ENCODE results near the gene KHDC4.
A peak's percentile ranks its signal among the peaks of the same experiment; 100 is the strongest.

KHDC4 gene

DNA sequence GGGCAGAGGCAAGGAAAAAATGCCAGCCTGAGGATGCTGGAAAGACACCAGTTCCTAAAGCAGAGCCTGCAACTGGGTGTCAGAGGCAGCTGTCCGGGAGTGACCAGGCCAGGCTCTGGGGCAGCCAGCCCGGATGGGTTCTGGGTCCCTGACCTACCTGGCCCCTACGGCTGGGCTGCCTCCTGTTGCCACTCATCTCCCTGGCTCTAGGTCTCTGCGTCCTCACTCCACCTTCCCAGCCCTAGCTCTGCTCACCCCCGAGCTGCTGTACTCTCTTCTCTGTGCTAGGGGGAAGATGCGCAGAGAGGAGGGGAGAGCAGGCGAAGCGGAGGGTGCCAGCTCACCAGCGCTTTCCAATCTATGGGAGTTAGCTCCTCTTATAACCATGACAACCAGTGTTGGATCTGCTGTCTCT lies 35.2 kb upstream of the KHDC4 start:
- DNase-seq: peak in 6 of 14 donors; percentile 16 to 68 (median 55)

DNA sequence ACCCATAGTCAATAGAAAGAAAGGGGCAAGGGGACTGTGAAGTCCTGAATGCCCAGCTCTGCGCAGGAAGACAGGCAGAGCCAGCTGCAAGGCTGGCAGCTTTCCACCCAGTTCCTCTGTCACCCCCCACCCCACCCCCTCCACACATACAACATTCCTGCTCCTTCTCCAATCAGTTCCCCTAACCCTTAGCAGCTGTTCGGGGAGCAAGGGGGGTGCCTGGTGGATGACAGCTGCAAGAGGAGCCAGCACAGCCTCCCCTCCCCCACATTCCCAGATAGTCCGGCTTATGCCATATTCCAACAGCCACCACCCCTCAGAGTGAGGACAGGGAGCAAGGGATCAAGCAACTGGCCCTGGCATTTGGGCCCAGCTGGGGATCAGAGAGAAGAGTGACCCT lies 34.5 kb upstream of the KHDC4 start:
- peak in 13 of 14 donors; percentile 19 to 85 (median 67) for DNase-seq

DNA sequence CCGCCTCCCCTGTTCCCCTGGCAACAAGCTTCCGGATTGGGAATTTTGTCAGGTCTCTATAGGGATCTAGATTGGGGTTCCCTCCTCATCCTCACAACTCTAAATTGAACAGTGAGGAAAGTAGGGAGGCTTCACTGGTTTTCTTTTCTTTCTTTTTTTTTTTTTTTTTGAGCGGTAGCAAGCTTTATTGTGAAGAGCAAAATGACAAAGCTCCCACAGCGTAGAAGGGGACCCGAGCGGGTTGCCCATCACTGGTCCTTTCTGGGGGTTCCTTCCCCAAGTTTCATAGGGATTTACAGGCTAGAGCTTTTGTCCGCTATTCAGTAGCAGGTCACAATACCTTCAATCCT lies 33.8 kb upstream of the KHDC4 start:
- no peak for DNase-seq

DNA sequence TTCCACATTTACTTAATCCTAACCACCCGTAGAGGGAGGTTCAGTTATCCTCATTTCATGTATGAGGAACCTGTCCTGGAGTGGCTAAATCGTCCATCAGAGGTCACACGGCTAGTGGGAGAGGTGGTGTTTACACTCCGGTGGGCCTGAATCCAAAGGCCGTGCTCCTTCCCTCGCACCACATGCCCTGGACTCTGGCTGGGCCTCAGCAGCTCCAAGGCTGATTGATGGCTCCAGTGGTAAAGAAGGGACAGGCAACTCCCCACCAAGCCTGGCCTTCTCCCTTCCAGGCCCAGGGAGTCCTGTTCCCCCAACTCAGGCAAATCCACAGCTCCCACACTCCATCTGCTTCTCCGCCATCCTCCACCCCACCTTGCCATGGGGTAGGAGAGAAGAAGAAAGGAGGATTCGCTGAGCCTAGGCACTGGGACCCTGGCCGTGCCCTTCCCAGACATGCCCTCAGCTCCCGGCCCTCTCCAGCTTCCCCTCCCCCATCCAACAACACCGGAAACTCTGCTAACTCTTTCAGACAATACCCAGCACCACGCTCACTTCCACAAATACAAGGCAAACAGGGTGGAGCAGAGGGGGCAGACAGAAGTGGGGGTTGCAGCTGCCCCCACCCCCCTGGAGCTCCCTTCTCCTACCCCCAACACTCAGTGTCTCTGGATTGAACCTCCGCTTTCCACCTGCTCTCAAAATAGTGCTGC lies 33.3 kb upstream of the KHDC4 start:
- peak in 6 of 14 donors; percentile 22 to 47 (median 42) for DNase-seq

DNA sequence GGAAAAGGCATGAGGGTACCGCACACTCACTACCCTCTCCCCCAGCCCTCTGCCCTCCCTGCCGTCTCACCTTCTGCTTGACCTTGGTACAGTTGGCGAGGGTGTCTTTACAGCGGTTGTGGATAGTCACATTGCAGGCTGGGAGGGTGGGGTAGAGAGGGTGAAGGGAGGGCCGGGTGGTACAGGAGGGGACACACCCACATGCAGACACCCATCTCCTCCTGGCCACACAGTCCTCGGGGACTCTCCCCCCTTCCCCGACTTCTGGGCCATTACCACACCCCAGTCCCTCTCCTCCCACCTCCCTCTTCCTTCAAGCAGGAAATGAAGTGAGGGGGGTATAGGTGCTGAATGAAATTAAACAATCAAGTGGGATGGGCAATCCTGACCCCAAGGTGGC lies 32.5 kb upstream of the KHDC4 start:
- no peak for DNase-seq

DNA sequence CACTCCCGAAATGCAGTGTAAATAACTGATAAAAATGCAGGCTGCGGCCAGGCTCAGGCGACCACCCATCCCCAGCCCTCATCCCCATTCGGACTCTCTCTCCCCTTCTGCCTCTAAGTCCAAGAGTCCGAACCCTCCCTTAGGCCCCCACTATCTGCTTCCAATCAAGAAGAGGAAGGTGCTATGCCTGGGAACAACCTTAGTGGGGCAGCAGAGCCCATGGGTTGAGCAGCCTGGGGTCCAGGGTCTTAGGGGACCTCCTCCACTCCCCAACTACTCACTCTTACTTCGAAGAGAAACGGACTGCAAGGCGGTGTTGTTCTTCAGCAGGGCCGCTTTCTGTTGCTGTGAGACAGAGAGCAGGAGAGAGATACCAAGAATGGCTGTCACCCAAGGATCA lies 31.9 kb upstream of the KHDC4 start:
- no peak for DNase-seq

DNA sequence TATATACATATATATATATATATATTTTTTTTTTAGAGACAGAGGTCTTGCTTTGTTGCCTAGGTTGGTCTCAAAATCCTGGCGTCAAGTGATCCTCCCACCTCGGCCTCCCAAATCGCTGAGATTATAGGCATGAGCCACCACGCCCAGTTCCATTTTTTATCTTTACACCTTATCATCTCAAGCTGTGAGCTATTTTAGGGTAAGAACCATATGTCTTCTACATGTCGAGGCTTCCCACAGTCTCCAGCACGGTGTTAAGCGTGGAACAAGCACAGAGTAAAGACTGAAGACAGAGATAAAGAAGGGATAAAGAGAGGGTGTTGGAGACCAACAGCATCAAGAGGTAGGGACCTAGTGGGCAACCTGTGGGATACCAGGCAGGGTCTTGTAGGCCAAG lies 30.0 kb upstream of the KHDC4 start:
- DNase-seq: no peak

DNA sequence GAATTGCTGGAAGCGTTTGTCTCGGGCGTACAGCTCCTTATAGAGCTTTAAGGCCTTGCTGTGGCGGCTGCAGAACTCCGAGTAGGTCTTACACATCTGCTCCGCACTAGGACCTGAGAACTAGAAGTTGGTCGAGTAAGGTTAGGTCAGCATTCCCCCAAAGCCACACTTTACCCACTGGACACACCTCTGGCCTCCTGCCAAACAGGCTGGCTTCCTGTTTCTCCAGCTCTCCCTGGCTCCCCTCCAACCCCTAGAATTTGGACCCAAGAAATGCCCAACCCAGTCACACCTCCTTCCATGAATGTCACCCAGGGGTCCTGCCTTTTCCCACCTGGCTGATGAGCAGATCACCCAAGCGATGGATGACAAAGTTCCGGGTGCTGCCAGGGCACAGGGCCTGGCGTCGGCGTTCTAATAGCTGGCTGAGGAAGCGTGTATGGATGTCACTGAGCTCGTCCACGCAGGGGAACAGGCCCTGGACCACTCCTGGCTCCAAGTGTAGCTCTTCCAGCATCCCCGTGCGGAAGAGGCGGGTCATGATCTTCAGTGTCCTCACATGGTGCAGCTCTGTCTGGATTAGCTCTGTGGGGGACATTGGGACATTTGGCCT lies 28.5 kb upstream of the KHDC4 start:
- no peak for DNase-seq

DNA sequence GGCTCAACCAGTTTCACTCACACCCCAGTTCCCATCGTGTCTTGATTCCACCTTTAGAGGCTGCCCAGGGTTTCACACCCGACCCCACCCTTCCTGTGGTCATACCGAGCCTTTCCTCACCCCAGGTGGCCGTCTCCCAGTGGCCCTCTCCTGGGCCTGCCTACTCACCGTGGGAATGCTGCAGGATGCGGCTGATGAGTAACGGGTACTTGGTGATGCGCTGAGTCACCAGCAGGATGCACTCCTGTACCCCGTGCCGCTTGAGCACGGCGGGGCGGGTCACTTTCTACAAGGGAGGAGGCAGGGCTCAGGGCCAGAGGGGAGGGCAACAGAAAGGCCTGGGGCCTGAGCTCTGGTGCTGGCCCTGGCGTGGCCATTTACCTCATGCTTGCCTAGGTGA lies 27.7 kb upstream of the KHDC4 start:
- peak in 4 of 14 donors; percentile 16 to 72 (median 48) for DNase-seq

DNA sequence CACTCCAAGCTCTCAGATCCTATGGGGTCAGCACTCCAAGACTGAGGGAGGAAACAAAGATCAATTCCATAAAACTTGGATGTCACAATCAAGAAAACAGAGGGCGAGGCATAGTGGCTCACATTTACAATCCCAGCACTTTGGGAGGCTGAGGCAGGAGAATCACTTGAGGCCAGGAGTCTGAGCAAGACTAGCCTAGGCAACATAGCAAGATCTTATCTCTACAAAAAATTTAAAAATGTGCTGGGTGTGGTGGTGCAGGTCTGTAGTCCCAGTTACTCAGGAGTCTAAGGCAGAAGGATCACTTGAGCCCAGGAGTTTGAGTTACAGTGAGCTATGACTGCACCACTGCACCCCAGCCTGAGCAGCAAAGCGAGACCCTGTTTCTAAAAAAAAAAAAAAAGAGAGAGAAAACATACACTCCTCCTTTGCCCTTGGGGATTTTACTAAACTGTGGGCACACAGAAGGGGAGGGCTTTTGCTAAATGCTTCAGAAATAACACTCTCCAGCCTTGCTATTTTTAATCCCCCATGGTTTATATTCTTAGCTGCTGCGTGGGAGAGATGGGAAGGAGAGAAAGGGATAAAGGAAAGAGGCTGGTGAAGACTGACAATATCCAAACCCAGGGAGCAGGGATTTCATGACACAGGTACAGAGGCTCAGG lies 26.0 kb upstream of the KHDC4 start:
- DNase-seq: no peak

DNA sequence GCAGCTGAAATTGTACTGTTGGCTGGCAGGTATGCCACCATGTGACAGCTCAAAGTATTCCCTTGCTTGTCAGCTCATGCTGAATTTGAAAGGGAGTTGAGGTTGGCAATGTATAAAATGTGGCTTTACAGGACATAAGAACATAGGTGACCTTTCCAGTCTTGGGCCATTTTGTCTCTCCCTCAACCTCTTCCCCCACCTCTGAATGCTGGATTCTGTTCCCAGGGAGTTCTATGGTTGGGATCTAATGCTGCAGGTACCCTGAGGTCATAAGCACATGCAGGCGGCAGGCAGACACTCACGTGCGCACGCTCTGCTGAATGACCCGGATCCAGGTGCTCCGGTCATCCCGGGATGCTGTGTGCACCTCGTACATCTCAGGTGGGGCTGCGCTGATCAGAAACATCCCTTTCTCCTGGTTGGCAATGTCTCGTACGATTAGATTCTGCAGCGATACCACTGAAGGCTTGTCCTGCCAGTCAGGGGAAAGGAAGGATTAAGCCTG lies 23.2 kb upstream of the KHDC4 start:
- no peak for DNase-seq

DNA sequence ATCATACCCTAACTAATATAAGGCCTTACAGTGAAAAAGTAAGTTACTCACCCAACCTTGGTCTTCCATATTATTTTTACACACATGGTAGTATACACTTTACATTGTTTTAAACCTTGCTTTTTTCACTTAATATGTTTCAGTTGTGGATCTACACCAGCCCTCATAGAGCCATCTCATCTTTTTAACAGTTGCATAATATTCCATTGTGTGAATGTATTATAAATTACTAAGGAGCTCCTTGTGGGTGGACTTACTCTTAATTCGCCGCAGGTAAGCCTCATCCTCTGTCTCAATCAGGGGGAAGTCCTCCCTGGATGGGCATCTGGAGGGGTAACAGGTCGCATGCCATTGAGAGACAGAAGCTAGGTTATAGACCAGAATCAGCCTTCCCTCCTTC lies 20.4 kb upstream of the KHDC4 start:
- DNase-seq: no peak

DNA sequence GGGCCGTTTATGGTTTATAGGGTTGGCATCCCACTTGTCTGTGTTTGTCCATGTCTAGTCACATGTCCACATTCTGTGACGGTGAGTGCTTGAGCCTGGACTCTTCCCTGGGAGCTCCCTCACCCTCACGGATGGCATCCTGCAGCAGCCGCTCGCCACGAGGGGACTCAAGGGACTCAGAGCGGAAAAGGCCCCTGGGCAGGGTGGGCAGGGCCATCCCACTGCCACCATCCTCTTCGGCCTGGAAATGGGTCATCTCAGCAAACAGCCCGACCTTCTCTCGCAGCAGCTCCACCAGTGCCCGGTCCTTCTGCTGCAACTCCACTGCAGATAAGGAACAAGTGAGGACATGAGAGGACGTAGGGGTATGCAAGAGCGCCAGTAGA lies 18.3 kb upstream of the KHDC4 start:
- no peak for DNase-seq

DNA sequence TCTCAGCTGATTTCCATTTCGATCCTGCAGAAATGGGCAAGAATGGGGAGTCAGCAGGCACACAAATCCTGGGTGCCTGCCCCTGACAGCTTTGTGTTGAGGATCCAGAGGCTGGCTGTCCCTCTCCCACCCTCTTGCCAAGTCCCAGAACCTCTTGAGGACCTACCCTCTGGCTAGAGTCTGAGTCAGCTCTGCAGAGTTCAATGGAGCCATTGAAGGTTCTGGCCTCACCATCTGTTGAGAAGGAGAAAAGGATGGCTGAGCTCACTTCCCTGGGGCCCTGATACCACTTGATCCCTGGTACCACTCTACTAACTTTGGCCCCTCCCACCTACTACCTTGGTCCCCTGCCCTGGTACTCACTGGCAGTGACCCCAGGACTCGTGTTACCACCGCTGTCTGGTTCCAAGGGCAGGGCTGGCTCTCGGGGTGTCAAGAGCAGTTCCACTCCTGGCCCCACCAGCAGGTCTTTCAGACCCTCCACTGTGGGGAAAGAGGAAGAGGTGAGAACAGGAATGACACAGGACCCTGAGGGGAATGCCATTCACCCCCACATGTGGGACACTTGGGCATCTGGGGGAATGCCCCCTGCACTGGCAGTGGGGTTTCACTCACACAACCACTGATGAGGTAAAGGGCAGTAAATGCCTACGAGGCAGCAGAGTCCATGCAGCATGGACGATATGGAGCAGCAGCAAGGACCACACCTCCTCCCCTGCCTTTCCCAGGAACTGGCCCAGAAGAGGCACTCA lies 17.7 kb upstream of the KHDC4 start:
- DNase-seq: no peak

DNA sequence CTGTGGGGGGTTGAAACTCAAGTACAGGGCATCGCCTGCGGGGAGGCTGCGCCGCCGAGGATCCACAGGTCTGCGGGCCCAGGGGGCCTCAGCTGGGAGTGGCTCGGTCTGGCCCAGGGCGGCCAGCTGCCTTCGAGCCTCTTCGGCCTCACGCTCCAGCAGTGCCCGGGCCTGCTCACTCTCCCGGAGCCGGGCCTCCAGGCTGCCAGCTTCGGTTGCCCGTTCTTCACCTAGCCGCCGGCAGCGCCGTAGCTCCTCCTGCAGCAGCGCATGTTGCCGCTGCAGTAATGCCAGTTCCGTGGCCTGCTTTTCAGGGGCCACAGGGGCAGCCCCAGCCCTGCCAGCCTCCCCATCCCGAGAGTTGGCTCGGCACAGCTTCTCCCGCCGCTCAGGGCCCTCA lies 16.6 kb upstream of the KHDC4 start:
- DNase-seq: no peak

DNA sequence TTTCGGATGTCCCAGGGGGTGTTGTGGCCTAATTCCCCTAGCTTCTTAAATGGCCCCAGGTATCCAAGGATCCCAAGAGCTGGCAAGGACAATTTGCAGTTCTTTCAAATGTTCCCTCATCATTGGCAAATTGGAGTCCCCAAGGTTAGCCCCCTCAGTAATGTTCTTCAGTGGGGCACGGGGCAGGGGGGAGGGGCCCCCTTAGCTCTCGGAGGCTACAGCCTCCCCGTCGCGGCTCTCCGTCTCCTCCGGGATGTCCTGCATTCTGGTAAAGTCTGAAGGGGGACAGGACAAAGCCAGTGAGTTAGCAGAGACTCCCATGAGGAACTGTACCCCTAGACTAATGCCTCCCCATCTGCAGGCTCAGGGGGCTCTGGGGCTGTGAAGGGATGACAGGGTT lies 13.5 kb upstream of the KHDC4 start:
- no peak for DNase-seq

DNA sequence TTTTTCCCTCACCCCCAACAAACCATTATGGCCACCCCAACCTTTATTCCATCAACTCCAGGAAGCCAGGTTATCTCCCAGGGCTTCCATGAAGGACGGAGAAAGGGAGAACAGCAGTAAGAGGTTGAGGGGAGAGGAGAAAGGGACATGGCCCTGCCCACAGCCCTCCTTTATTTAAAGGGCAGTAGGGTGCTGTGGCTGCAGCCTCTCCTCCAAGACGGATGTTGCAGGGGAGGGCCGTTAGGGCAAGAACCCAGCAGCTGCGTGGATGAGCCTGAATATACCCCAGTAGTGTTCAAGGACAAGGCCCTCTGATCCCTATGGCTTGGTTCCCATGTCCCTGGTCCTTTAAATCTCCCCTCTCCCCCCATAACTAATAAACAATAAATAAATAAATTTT lies 13.1 kb upstream of the KHDC4 start:
- no peak for DNase-seq

DNA sequence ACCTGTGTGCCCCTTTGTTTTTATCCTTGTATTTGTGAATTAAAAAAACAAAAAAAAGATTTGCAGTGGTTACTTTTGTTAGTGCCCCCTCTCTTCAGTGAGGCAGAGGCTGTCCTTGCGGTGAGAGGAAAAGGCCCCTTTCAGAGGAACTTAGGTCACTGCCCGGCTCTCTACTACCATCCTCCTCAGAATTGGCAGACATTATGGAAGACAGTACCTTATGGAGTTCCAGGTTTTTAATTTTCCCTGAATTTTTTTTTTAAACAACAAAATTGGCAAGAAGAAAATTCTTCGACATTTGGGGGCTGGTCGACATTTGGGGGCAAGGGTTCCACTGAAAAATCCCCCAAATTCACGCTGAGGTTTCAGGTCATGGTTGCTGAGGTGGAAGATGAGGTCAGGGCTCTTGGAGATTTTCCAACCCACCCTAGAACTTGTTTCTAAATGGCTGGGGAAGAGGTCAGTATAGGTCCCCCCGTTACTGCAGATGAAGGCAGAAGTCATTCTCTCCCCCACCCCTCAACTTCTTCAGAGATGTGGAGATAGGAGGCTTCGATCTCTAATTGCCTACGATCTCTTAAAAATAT lies 12.5 kb upstream of the KHDC4 start:
- no peak for DNase-seq

DNA sequence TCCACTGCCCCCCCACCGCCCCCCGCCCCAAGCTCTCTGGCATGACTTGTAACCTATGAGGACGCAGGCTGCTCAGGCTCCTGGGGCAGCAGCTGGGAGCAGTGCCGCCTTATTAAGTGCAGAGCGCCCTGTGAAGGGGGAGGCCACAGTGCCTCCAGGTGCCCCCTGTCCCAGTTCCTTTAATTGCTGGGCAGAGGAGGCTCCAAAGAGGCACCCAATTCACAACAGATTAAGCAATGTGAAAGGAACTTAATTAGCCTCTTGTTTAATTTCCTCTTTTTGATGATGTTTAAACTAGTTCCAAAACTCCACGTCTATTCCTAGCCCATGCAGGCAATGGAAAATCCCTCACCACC lies 10.2 kb upstream of the KHDC4 start:
- DNase-seq: no peak

DNA sequence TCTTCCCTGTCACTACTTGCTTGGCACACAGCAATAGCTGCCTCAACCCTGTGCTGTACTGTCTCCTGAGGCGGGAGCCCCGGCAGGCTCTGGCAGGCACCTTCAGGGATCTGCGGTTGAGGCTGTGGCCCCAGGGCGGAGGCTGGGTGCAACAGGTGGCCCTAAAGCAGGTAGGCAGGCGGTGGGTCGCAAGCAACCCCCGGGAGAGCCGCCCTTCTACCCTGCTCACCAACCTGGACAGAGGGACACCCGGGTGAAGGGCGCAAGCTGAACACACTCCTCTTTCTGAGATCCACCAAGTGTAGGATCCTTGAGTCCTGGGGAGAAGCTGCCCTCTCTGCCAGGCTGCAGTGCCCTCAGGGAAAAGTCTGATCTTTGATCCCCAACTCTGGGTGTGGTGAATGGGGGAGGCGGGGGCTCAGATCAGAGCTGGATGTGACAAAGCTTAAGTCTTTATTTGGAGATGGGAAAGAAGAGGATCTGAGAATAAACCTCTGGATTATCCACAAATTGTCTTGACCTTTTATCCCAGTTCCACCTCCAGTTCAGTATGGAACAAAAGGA lies 8.4 kb upstream of the KHDC4 start:
- DNase-seq: no peak

DNA sequence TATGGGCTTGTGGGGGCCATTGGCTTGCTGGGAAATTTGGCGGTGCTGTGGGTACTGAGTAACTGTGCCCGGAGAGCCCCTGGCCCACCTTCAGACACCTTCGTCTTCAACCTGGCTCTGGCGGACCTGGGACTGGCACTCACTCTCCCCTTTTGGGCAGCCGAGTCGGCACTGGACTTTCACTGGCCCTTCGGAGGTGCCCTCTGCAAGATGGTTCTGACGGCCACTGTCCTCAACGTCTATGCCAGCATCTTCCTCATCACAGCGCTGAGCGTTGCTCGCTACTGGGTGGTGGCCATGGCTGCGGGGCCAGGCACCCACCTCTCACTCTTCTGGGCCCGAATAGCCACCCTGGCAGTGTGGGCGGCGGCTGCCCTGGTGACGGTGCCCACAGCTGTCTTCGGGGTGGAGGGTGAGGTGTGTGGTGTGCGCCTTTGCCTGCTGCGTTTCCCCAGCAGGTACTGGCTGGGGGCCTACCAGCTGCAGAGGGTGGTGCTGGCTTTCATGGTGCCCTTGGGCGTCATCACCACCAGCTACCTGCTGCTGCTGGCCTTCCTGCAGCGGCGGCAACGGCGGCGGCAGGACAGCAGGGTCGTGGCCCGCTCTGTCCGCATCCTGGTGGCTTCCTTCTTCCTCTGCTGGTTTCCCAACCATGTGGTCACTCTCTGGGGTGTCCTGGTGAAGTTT lies 7.8 kb upstream of the KHDC4 start:
- no peak for DNase-seq

All from C1 segment of cervical spinal cord (tissue), 14 donors.